Measurements from ENCODE around the gene UGT1A4. TPM values are rescaled to one million over a fixed set of nuclear protein-coding genes. Genes with fewer than 3 reads are reported as not detected.
A peak's percentile ranks its signal among the peaks of the same experiment; 100 is the strongest.

The UGT1A4 gene
- total RNA-seq, 1 experiment from 2014 or later = not detected

GRCh38 chr2:233756429-233757081 is 38.0 kb downstream of the UGT1A4 start:
- Mint-ChIP-seq H3K4me1 (ENCODE audit: insufficient read depth, unreplicated experiment) (no peaks in the 10 kb centered on the region), H3K4me3 (ENCODE audit: unreplicated experiment) (no peak overlapping the region), H3K27ac (ENCODE audit: low read depth, unreplicated experiment) (no peak overlapping the region), H3K36me3 (ENCODE audit: insufficient read depth, unreplicated experiment) (no peaks in the 10 kb centered on the region), H3K27me3 (ENCODE audit: insufficient read depth, unreplicated experiment) (no peaks in the 10 kb centered on the region), H3K9me3 (ENCODE audit: unreplicated experiment) (peaks cover 4% of the 10 kb centered on the region)
- CTCF ChIA-PET = interaction anchor here (1.2 kb wide), 1 partner anchor 45 kb away, joined by 3 read pairs; no protein-coding TSS in a partner anchor
- intact Hi-C loops (cut with micrococcal nuclease) = no loop called here
- DNase-seq (ENCODE audit: unreplicated experiment) = peak; percentile 5
- BruUV-seq (replicated peaks) = no TSS peak
- POLR2A ChIA-PET = interaction anchor here (0.7 kb wide), 1 partner anchor 384 kb away, joined by 3 read pairs; no protein-coding TSS in a partner anchor
- TF ChIP-seq CTCF (IDR thresholded peaks at IDR 0.05; ENCODE audit: unreplicated experiment) = no peak

DNA sequence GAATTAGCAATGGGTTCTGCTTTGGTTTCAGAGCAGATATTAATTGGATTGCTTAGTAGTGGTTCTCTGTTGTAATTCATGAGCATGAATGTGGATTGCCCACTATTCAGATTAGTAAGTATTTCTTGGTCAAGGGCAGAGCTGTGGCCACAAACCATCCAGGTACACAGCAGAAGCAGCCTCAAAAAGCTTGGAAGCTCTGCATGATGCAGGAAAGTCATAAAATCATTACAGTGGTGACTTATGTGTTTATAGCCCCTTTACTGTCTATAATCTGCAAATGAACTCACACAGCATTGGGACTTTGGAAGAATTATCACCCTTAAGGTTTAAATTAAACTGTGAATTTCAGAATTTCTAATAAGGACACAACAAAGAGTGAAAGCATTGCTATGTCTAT is 39.6 kb downstream of the UGT1A4 start:
- intact Hi-C loops (cut with micrococcal nuclease) = no loop called here
- no peak for TF ChIP-seq CTCF (IDR thresholded peaks at IDR 0.05; ENCODE audit: unreplicated experiment)
- BruUV-seq (replicated peaks) = no TSS peak
- no peaks in the 10 kb centered on the region for H3K9me3 Mint-ChIP-seq (ENCODE audit: unreplicated experiment)
- H3K27me3 Mint-ChIP-seq (ENCODE audit: insufficient read depth, unreplicated experiment) = no peaks in the 10 kb centered on the region
- ChIA-PET CTCF (interaction anchor here (0.9 kb wide), 1 partner anchor 40 kb away, joined by 3 read pairs; no protein-coding TSS in a partner anchor), POLR2A (no interaction called here)
- no peak overlapping the region for H3K4me3 Mint-ChIP-seq (ENCODE audit: unreplicated experiment)
- no peak overlapping the region for H3K27ac Mint-ChIP-seq (ENCODE audit: low read depth, unreplicated experiment)
- H3K4me1 Mint-ChIP-seq (ENCODE audit: insufficient read depth, unreplicated experiment) = no peaks in the 10 kb centered on the region
- no peaks in the 10 kb centered on the region for H3K36me3 Mint-ChIP-seq (ENCODE audit: insufficient read depth, unreplicated experiment)
- DNase-seq (ENCODE audit: unreplicated experiment) = no peak

DNA sequence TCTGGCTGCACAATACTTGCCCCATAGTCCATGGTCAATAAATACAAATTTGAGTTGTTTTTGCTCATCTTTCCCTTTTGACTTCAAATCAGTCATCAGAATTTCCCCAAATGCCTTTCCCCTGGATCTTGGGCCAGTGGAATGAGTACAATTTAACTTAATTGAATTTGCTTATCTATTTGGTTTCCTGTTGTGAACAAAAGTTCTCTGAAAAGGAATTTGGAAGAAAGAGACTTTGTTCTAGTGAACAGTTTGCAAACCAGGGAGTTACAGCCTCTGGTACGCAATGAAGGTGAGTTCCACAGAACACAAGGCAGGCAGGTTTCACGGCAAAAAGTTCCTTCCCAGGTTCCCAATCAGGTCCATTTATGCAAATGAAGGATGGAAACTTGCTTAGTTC is 40.3 kb downstream of the UGT1A4 start:
- no peak for DNase-seq (ENCODE audit: unreplicated experiment)
- ChIA-PET CTCF (interaction anchor here (0.9 kb wide), 1 partner anchor 40 kb away, joined by 3 read pairs; no protein-coding TSS in a partner anchor), POLR2A (no interaction called here)
- H3K36me3 Mint-ChIP-seq (ENCODE audit: insufficient read depth, unreplicated experiment) = no peaks in the 10 kb centered on the region
- intact Hi-C loops (cut with micrococcal nuclease) = no loop called here
- no TSS peak for BruUV-seq (replicated peaks)
- H3K27ac Mint-ChIP-seq (ENCODE audit: low read depth, unreplicated experiment) = no peak overlapping the region
- no peaks in the 10 kb centered on the region for H3K27me3 Mint-ChIP-seq (ENCODE audit: insufficient read depth, unreplicated experiment)
- TF ChIP-seq CTCF (IDR thresholded peaks at IDR 0.05; ENCODE audit: unreplicated experiment) = no peak
- peaks cover 5% of the 10 kb centered on the region for H3K4me1 Mint-ChIP-seq (ENCODE audit: insufficient read depth, unreplicated experiment)
- H3K4me3 Mint-ChIP-seq (ENCODE audit: unreplicated experiment) = no peak overlapping the region
- H3K9me3 Mint-ChIP-seq (ENCODE audit: unreplicated experiment) = no peaks in the 10 kb centered on the region

DNA sequence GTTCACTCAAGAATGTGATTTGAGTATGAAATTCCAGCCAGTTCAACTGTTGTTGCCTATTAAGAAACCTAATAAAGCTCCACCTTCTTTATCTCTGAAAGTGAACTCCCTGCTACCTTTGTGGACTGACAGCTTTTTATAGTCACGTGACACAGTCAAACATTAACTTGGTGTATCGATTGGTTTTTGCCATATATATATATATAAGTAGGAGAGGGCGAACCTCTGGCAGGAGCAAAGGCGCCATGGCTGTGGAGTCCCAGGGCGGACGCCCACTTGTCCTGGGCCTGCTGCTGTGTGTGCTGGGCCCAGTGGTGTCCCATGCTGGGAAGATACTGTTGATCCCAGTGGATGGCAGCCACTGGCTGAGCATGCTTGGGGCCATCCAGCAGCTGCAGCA is 41.5 kb downstream of the UGT1A4 start, which contains the start of gene UGT1A1:
Gene UGT1A1 (plus strand): TSS at position 228 of the 400 bp plus-strand sequence. CDS start 18 bp downstream, at position 246.
- Mint-ChIP-seq H3K4me1 (ENCODE audit: insufficient read depth, unreplicated experiment) (peaks cover 15% of the 10 kb centered on the region), H3K36me3 (ENCODE audit: insufficient read depth, unreplicated experiment) (no peaks in the 10 kb centered on the region), H3K9me3 (ENCODE audit: unreplicated experiment) (no peaks in the 10 kb centered on the region), H3K27ac (ENCODE audit: low read depth, unreplicated experiment) (no peak within 1 kb of the TSS), H3K27me3 (ENCODE audit: insufficient read depth, unreplicated experiment) (no peaks in the 10 kb centered on the region), H3K4me3 (ENCODE audit: unreplicated experiment) (no peak within 1 kb of the TSS)
- ChIA-PET CTCF (interaction anchor here (0.8 to 1.9 kb wide), 2 partner anchors 48 to 102 kb away, joined by 3 to 4 read pairs; no protein-coding TSS in a partner anchor), POLR2A (no interaction called here)
- no peak for TF ChIP-seq CTCF (IDR thresholded peaks at IDR 0.05; ENCODE audit: unreplicated experiment)
- intact Hi-C loops (cut with micrococcal nuclease) = no loop called here
- DNase-seq (ENCODE audit: unreplicated experiment) = no peak
- BruUV-seq (replicated peaks) = no TSS peak

Data from MCF 10A (cell line).